GM19023 (cell line): ENCODE measurements around the gene DDX56.
A peak's percentile ranks its signal among the peaks of the same experiment; 100 is the strongest.

Experiments
- ATAC-seq: cut with Tn5 transposase; IDR thresholded peaks from one replicate; pipeline ENCODE4 v1.9.1; 2021; ENCODE audit warnings: mild to moderate bottlenecking, moderate library complexity; ENCODE audit not compliant: unreplicated experiment

The DDX56 gene, protein sequence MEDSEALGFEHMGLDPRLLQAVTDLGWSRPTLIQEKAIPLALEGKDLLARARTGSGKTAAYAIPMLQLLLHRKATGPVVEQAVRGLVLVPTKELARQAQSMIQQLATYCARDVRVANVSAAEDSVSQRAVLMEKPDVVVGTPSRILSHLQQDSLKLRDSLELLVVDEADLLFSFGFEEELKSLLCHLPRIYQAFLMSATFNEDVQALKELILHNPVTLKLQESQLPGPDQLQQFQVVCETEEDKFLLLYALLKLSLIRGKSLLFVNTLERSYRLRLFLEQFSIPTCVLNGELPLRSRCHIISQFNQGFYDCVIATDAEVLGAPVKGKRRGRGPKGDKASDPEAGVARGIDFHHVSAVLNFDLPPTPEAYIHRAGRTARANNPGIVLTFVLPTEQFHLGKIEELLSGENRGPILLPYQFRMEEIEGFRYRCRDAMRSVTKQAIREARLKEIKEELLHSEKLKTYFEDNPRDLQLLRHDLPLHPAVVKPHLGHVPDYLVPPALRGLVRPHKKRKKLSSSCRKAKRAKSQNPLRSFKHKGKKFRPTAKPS

DNA sequence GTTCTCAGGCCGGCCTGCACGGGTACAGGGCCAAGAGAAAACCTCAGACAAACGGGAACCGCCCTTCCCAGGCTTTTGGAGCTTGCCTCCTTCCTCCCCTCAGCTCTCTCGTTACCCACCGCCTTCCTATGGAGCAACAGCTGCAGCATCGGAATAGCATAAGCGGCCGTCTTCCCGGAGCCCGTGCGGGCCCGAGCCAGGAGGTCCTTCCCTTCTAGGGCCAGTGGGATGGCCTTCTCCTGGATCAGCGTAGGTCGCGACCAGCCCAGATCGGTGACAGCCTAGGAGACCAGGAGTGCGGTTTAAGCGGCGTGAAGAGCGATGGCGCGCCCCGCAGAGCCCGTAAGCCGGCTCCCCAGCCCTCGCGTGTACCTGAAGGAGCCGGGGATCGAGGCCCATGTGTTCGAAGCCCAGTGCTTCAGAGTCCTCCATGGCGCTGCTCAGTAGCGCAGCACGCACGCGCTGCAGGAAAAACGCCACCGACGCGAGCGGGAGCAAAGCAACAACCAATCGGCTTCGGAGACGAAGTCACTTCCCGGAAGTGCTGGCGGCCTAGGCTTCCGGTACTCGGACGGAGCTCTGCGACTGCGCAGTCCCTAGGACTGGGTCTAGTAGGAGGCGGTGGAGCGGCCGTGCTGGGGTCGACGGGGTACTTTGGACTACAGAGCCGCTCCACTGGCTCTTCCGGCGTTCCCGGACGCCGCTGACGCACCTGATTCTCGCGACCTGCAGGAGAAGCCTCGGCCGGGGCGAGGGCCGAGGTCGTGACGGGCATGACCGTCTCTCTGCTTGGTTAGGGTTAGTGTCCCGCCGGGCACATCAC, at the start of gene DDX56:
Gene DDX56, minus strand, starts transcription at position 445 of the 823 bp plus-strand sequence. Its CDS starts 13 bp downstream, at position 432.
- ATAC-seq: peak; percentile 97

DNA sequence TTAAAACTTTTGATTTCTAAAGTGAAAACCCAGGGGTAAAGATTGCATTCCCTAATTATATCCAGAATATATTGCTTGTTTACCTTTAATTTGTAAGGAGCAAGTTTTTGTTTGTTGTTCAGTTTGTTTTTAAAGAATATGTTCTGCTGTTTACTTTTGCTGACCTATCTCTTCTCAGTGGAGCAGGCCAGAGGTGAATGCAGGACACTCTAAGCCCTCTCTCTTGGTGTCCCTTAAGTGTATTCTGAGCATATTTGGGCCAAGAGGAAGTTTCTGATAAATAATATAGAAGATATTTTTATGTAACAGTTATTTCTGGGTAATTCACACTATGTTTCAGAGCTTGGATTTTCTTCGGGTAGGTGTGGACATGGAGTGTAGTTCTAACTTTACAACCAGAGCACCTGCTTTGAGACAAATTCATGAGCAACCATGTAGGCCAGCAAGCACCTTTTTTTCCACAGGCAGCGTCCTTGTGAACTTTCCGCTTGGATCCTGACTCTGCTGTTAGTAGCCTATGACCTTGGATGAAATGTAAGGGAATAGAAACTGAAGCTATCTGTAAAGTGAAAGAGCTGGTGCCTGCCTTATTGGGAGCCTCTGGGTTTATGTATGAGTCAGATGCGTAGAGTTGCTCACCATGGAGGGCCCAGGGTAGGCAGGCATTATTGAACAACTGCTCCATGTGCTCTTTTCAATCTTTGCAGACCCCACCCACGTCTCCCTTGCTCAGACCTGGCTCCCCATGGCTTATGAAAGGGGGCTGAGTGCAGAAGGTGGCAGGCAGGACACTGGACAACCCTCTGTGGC, 48.8 kb upstream of the DDX56 start:
- no peak for ATAC-seq

GRCh38 chr7:44621750-44622103, 48.0 kb upstream of the DDX56 start:
- no peak for ATAC-seq

GRCh38 chr7:44621034-44621749, 47.5 kb upstream of the DDX56 start:
- ATAC-seq: no peak

DNA sequence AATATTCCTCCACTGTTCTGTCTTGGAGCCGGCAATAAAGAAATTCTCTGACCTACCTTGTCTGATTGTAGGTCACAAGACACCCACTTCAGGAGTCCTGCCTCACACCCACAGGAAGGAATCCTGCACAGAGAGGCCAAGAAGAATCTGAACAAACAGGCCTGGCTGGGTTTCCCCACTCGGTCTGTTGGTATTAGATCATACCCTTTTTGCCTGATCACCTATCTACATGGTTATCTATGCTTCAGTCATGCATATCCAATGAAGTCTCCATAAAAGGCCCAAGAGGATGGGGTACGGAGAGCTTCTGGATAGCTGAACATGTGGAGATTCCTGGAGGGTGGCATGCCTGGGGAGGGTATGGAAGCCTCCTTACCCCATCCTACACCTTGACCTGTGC, 45.0 kb upstream of the DDX56 start:
- ATAC-seq: no peak

- no peak for ATAC-seq
Measured at GRCh38 chr7:44618045-44618444, 44.3 kb upstream of the DDX56 start.

- ATAC-seq: no peak
Measured at GRCh38 chr7:44617225-44617890, 43.6 kb upstream of the DDX56 start.

GRCh38 chr7:44616545-44616944, 42.8 kb upstream of the DDX56 start:
- no peak for ATAC-seq

GRCh38 chr7:44615793-44616192, 42.1 kb upstream of the DDX56 start:
- no peak for ATAC-seq

- ATAC-seq: no peak
Measured at GRCh38 chr7:44615149-44615611, 41.5 kb upstream of the DDX56 start.

DNA sequence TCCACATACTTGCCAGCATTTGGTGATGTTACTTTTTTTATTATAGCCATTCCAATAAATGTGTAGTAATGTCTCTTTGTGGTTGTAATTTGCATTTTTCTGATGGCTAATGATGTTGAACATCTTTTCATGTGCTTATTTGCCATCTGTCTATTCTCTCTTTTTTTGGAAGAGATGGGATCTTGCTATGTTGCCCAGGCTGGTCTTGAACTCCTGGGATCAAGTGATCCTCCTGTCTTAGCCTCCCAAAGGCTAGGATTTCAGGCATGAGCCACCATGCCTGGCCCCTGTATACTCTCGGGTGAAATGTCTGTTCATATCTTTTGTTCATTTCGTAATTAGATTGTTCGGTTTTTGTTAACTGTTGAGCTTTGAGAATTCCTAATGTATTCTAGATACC, 36.1 kb upstream of the DDX56 start:
- no peak for ATAC-seq

DNA sequence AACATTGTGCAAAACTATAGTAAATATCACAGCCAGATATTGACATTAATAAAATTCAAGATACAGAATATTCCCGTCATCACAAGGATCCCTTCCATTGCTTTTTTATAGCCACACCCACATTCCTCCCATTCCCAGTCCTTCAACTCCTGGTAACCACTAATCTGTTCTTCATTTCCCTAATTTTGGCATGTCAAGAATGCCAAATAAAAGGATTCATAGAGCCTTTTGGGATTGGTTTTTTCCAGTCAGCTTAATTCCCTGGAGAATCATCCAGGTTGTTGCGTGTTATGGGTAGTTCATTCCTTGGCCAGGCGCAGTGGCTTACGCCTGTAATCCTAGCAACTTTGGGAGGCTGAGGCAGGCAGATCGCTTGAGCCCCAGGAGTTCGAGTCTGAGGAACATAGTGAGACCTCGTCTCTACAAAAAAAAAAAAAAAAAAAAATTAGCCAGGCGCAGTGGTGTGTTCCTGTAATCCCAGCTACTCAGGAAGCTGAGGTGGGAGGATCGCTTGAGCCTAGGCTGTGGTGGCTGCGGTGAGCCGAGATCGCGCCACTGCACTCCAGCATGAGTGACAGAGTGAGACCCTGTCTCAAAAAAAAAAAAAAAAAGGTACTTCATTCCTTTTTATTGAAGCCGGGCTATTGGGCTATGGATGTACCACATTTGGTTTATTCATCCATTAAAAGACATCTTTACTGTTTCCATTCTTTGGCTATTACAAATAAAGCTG, 35.4 kb upstream of the DDX56 start:
- ATAC-seq: no peak

- no peak for ATAC-seq
Measured at GRCh38 chr7:44607141-44608068, 33.7 kb upstream of the DDX56 start.

DNA sequence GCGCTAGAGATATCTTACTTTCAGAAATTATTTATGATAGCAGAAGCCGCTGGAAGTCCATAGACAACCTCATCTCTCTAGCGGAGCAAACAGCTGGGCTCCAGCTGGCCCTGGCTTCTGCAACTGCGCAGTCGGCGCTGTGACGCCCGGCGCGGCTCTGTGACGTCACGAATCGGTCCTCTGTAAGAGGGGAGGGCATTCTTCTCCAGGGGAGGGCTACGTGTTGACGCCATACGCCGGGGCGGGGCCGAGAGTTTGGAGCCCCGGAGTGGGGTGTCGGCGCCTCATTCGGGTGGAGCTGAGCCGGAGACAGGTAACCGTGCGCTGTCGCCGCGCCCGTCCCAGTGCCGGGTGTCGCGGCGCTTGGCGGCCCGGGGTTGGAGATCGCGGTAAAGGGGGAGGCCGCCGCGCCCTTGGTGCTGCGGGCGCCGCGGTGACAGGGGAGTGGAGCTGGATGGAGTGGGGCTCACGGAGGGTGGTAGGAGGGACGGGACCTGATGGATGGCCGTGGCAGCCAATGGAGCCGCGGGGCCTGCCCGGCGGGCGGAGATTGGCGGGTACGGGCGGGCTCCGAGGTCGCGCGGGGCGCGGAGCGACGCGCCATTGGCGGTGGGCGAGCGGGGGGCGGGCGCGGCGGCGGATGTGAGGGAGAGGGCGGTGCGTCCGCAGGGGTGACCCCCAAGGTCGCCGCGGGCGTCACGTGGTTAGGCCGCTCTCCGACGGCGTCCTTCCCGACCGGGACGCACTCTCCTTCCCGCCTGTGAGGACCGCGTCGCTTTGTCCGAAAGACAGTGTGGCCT, 32.8 kb upstream of the DDX56 start, which contains the start of gene OGDH:
Gene OGDH, plus strand, starts transcription at position 287 of the 800 bp plus-strand sequence. CDS start 17,717 bp downstream, outside the sequence.
- peak; percentile 96 for ATAC-seq

DNA sequence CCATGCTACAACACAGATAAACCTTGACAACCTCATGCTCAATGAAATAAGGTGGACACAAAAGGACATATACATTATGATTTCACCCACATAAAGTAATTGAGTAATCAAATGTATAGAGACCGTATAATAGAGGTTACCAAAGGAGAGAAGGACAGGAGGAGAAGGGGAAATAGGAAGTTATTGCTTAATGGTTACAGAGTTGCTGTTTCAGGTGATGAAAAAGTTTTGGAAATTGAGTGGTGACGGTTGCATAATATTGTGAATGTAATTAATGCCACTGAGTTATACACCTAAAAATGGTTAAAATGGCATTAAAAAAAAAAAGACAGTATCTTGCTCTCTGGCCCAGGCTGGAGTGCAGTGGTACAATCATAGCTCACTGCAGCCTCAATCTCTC, 31.2 kb upstream of the DDX56 start:
- ATAC-seq: no peak

- ATAC-seq: no peak
Measured at GRCh38 chr7:44603193-44603592, 29.5 kb upstream of the DDX56 start.

DNA sequence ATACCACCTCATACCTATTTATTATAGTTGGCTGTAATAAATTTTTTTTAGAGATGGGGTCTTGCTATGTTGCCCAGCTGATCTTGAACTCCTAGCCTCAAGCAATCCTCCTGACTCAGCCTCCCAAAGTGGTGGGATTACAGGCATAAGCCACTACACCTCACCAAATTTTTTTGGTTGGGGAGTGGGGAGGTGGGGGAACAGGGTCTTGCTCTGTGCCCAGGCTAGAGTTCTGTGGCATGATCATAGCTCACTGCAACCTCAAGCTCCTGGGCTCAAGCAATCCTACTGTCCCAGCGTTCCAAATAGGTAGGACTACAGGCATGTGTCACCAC, 28.8 kb upstream of the DDX56 start:
- no peak for ATAC-seq
